Measurements from ENCODE around the gene SLC9A8. TPM values are rescaled to one million over a fixed set of nuclear protein-coding genes. Genes with fewer than 3 reads are reported as not detected.
"Not testable (repeated sequence)": the region's sequence is repeated elsewhere in the genome, so short reads cannot be mapped to it uniquely, and the experiment has no call there.

The SLC9A8 gene
- total RNA-seq, 1 experiment from 2014 or later: 2.3 TPM

DNA sequence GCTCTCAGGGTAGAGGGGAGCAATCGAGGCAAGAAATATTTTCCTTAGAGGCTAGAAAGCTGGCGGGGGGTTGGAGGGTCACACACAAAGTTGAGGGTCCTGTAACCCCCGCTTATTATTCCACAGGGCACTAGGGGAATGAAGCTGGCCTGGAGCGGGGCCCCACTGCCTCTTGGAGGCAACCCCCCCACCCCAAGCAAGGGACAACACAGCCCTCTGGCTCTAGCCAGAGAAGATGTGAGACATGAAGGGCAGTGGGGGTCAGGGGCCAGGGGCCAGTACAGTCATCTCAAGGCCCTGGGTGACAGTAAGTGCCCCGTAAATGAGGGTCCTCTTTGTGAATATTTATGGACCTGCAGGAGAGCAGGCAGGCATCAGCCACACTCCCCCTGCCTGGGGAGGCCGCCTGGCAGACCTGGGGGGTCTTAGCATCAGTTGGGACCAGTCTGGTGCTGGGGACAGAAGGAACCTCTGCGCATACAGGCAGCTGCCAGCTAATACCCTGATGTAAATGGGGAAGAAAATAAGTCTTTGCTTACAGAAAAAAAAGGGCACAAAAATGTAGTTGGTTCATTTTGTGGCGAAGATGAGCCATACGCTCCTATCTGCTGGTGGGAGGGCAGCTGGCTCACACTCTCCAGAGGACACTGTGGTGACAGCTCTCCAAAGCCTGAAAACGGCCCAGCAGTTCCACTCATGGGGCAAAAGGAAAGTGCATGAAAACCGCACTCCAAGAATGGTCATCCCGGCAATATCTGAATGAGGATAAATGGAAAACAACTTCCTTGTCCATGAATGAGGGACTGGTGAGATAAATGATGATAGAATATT, 80.8 kb downstream of the SLC9A8 start:
- DNase-seq (ENCODE audit: low read depth): no peak

DNA sequence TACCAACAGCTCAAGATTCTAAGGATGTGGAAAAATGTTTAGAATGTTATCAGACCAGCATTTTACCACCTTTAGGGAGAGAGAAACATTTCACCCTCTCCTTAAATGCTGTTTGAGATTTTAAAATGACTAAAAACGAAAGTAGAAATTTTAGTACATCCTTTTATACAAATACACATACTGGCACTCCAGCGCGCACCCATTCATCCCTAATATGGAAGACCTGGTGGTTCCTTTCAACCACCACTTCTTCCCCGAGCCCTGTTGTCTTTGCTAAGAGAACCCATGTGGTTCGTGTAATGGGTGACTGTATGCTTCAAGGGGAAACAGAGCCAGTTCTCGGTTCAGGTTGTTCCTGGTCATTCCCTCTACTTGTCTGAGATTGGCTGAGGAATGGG, 81.4 kb downstream of the SLC9A8 start:
- DNase-seq (ENCODE audit: low read depth): no peak

- not testable (repeated sequence) for DNase-seq (ENCODE audit: low read depth)
Measured at GRCh38 chr20:49895474-49896093, 83.0 kb downstream of the SLC9A8 start.

DNA sequence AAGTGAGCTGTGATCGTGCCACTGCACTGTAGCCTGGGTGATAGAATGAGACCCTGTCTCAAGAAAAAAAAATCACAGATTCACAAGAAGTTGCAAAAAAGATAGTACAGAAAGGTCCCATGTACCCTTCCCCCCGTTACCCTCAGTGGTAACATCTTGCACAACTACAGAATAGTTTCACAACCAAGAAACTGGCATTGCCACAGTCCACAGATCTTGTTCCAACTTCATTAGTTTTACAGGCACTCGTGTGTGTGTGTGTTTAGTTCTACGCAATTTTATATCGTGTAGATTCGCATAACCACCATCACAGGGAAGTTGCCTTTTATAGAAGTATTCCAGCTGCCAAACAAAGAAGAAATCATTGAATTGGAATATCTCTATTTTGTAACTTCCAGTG, 83.6 kb downstream of the SLC9A8 start:
- no peak for DNase-seq (ENCODE audit: low read depth)

DNA sequence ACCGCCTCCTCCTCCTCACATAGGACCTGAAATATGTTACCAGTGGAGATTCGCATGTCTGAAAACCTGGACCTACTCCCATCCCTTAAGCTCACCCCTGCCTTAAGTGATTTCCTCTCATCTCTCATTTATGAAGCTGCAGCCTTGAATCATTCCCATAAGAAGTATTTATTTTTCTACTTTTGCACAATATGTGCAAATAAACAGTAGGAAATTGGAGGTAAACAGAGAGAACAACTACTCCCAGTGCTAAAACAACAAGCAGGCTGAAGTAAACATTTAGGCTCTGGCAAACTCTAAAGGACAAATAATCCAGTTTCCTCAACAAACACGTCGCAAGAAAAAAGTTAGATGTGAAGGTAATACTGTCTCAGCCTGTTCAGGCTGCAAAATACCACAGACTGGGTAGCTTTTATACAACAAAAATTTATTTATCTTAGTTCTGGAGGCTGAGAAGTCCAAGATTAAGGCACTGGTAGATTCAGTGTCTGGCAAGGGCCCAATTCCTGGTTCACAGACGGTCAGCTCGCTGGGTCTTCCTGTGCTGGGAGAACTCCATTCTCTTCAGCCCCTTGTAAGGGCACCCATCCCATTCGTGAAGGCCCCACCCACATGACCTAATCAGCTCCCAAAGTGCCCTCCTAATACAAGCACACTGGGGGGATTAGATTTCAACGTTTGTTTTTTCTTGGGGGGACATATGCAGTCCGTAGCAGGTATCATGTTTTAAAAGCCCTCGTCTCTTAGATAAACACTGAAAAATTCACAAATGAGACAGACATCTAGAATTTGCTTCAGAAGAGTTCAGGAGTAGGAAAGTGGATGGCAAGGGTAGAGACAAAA, 87.1 kb downstream of the SLC9A8 start:
- DNase-seq (ENCODE audit: low read depth): no peak

DNA sequence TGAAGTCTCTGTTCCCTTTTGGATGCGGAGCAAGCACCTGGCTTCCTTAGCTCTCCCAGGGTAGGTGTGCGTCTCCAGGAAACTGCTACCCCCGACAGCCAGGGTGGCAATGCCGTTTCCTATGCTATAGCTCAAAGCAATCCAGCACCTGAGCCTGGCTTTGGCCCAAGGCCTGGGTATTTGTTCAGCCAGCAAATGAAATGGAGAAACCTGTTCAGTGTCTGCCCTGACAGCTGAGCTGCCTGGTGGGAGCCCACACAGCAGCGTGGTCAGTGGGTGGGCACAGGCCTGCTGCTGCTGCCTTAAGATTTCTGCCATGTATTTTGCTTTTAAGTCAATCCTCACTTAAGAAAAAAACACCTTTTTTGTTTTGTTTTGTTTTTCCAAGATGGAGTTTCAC, 89.0 kb downstream of the SLC9A8 start:
- no peak for DNase-seq (ENCODE audit: low read depth)

GRCh38 chr20:49904440-49905214, 92.0 kb downstream of the SLC9A8 start:
- DNase-seq (ENCODE audit: low read depth): no peak

DNA sequence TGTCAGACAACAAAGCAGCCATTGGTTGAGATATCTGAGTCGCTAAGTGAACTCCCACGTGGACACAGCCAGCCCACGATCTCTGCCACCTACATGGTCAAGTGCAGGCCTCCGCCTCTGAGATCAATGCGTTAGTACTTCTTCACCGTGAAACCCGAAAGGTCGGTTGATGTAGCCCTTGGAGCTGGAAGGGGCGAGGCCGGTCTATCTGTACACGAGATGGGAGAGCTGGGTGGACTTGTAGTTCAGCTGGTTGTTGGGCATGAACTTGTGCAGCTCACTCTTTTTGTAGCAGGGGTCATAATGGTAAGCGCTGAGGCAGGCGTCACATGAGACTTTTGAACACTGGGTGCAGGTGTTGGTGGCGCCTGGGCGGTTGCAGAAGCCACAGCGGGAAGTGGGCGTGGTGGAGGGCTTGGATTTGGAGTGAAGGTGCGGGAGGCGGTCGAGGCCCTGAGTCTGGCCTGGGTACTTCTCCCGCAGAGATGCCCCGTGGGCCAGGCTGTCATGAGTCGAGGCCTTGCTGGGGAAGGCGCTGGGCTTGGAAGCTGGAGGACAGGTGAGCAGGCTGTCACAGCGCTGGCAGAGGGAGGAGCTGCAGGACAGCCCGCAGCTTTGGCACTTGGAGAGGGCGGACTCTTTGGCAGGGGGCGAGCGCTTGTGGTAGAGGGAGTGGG, 92.9 kb downstream of the SLC9A8 start:
- no peak for DNase-seq (ENCODE audit: low read depth)

DNA sequence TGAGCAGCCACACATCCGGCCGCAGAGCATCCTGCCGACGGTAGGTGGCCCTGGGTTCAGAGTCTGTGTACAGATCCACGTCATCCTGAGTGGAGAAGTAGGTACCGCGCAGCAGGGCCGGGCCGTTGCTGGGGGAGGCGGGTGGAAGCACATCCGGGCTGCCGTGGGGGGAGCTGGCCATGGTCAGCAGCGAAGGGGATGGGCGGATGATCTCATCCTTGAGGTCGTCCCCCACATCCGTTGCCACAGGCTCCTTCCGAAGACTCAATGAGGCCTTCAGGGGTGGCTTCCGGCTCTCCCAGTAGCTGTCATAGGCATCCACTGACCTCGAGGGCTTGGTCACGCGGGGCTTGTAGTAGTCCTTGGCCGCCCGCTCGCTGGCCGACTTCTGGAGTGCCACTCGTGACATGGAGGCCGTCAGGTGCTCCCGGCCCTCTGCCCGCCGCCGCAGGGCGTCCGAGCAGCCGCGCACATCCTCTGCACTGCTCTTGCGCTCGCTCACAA, 93.5 kb downstream of the SLC9A8 start:
- no peak for DNase-seq (ENCODE audit: low read depth)

- DNase-seq (ENCODE audit: low read depth): no peak
Measured at GRCh38 chr20:49906615-49907154, 94.1 kb downstream of the SLC9A8 start.

GRCh38 chr20:49907405-49908257, 95.0 kb downstream of the SLC9A8 start:
- DNase-seq (ENCODE audit: low read depth): no peak

- no peak for DNase-seq (ENCODE audit: low read depth)
Measured at GRCh38 chr20:49908258-49908565, 95.6 kb downstream of the SLC9A8 start.

DNA sequence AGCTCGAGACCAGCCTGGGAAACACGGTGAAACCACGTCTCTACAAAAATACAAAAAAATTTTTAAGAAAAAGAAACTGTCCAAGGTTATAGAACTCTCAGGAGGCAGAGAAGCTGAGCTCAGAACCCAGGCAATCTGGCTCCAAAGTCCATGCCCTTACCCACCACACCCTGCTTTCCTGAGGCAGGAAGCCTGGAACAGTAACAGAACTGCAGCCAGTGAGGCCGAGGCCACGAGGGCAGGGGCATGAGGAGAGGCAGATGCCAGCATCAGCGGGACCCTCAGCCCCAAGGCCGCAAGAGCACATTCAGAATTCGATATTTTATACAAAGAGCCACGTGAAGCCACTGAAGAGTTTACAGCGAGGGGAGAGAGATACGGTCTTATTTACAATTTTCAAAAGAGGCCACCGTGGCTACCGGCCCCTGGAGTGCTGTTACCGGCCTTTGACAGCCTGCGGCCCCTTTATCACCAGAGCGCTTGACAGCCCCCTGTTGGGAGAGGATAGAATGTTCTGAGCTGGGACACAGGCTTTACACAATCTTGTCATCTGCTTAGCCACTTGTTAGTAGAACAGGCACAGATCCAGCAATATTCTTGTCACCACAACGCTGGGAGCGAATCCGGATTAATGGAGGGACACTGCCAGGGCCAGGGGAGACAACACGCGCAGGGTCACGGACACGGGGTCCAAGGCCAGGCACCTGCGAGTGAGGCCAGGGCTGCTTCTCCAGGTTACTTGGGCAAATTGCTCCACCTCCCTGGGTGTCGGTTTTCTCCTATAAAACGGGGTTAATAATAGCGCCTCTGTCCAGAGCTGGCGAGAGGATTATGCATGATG, 97.1 kb downstream of the SLC9A8 start:
- no peak for DNase-seq (ENCODE audit: low read depth)

GRCh38 chr20:49910340-49910706, 97.7 kb downstream of the SLC9A8 start:
- DNase-seq (ENCODE audit: low read depth): no peak

DNA sequence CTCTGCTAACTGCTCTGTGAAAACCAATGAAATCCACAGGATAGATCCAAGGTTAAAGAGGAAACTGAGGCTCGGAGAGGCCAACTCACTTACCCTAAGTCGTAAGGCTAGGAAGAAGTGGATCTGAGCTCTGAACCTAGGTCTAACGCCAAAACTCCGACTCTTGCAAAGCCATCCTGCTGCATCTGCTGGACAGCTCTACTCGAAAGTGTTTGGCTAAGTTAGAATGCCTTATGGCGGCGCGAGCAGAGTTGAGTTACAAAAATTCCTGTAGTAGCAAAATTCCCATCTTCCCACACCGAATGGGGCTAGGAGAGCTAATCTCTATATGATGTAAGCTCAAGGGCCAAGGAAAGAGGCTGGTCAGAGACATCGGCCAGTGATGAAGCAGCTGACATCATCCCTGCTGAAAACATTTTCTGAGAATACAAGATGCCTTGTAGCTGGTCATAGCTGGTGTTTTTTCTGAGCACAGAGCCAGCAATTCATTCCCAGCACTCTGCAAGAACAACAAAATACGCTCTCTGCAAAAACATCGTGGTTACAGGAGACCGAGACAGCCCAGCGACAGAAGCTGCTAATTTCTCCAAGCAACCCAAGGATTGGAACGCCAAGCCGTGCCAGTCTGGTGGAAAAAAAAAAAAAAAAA, 100.9 kb downstream of the SLC9A8 start:
- no peak for DNase-seq (ENCODE audit: low read depth)

DNA sequence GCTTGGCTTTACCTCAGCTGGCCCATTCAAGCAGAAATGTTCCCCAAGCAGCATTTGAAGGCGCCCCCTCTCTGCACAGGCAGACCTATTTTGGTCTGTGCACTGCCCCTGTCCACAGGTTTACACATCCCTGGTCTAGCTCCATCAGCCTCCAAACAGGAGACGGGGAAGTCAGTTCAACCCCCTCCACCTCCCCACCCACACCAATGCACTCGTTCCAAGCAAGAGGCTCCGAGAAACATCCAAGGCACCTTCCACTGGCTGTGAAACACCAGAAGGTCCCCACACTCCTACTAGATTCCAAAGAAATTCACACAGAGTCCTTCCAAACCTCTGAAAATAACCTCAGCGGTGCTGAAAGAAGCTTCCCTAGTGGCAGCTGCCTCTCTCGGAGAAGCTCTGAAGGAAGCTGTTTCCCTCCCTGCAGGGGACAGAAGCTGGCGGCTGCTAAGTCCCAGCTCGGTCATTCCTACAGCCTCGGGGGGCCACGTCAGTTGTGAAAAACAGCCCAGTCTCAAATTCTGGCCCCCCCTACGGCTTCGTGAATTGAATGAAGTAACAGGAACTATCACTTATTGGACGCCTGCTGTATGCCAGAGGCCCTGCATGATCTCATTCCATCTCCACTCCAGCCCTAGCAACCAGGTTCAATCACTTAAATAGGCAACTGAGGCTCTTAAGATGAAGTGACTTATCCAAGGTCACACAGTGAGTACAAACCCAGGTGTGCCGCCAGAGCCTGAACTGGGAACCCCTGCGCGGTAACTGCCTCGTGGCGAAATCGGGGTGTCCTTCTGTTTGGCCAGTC, 101.9 kb downstream of the SLC9A8 start:
- no peak for DNase-seq (ENCODE audit: low read depth)

DNA sequence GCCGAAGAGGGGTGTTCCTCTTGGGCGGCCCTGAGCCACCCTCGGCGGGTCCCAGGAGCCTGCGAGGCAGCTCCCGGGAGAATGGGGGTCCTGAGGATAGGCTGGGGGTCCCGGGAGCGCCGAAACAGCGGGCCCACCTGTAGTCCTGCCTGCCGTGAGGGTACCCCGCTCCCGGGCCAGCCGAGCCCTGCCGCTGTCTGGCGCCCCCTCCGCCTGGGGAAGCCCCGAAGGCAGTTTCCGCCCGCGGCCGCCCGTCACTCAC, 102.4 kb downstream of the SLC9A8 start:
- no peak for DNase-seq (ENCODE audit: low read depth)

Measured in Daoy (cell line).